IMR-90 (cell line): ENCODE measurements around the gene AHI1. TPM values are rescaled to one million over a fixed set of nuclear protein-coding genes. Genes with fewer than 3 reads are reported as not detected.

ENCODE experiments used
- ATAC-seq: fragments of 200-7000 bp; cut with Tn5 transposase; 2 replicates; pipeline ENCODE4 v1.9.1; 2020; ENCODE audit warnings: low read depth, mild to moderate bottlenecking, moderate library complexity
- BruUV-seq: library from RNA; stranded (reverse); fragments of 400-500 nt; replicated peaks from 2 replicates; lab custom pipeline; 2021; lab: Mats Ljungman, UMichigan
- CTCF ChIA-PET: fragments of 300-600 bp; formaldehyde crosslinking; extraction: SDS; loops from one replicate; lab custom pipeline; 2021; ENCODE audit warnings: antibody characterized with exemption; lab: Yijun Ruan, JAX
- POLR2A ChIA-PET: fragments of 300-600 bp; sonication (Branson Sonifier 250); formaldehyde crosslinking; loops from one replicate; lab custom pipeline; 2022; ENCODE audit warnings: antibody characterized with exemption; ENCODE audit not compliant: unreplicated experiment; lab: Charles Lee
- DNase-seq: peaks from one replicate; pipeline ENCODE4 v3.0.0; 2013
- H2AFZ ChIP-seq: replicated peaks from 2 replicates; pipeline ENCODE3; 2013; ENCODE audit warnings: low read length, mild to moderate bottlenecking; ENCODE audit not compliant: poor library complexity
- H2AK5ac ChIP-seq: 2 replicates; pipeline ENCODE4 v1.6.1; 2013; ENCODE audit warnings: low read depth, low read length, inconsistent platforms
- H2AK9ac ChIP-seq: replicated peaks from 2 replicates; pipeline ENCODE3; 2013; ENCODE audit warnings: mild to moderate bottlenecking, low read depth, low read length, moderate library complexity; ENCODE audit not compliant: poor library complexity
- H2BK120ac ChIP-seq: 2 replicates; pipeline ENCODE4 v1.6.1; 2013; ENCODE audit warnings: low read depth, low read length, inconsistent platforms
- H2BK15ac ChIP-seq: 3 replicates; pipeline ENCODE4 v1.6.1; 2013; ENCODE audit warnings: low read depth, low read length, inconsistent platforms
- H2BK20ac ChIP-seq: 2 replicates; pipeline ENCODE4 v1.6.1; 2013; ENCODE audit warnings: low read depth, mild to moderate bottlenecking, inconsistent platforms, low read length, moderate library complexity
- H2BK5ac ChIP-seq: 2 replicates; pipeline ENCODE4 v1.6.1; 2013; ENCODE audit warnings: mild to moderate bottlenecking, low read depth, low read length, inconsistent platforms; ENCODE audit not compliant: poor library complexity, severe bottlenecking
- H3K14ac ChIP-seq: replicated peaks from 2 replicates; pipeline ENCODE4 v1.6.1; 2013; ENCODE audit warnings: low read depth, low read length, inconsistent platforms
- H3K18ac ChIP-seq: 2 replicates; pipeline ENCODE4 v1.6.1; 2013; ENCODE audit warnings: low read depth, low read length, control low read depth
- H3K23ac ChIP-seq: 2 replicates; pipeline ENCODE4 v1.6.1; 2013; ENCODE audit warnings: low read depth, low read length, inconsistent platforms
- H3K27ac ChIP-seq: 2 replicates; pipeline ENCODE4 v1.5.1; 2013; ENCODE audit warnings: mild to moderate bottlenecking, control low read depth, low read length; ENCODE audit not compliant: insufficient read depth
- H3K27me3 ChIP-seq: 2 replicates; pipeline ENCODE4 v1.6.1; 2013; ENCODE audit warnings: low read length; ENCODE audit not compliant: control insufficient read depth, insufficient read depth
- H3K36me3 ChIP-seq: 2 replicates; pipeline ENCODE4 v1.6.1; 2013; ENCODE audit warnings: low read length, mixed read lengths; ENCODE audit not compliant: control insufficient read depth, insufficient read depth
- H3K4ac ChIP-seq: 2 replicates; pipeline ENCODE4 v1.6.1; 2013; ENCODE audit warnings: low read depth, low read length, inconsistent platforms
- H3K4me1 ChIP-seq: 2 replicates; pipeline ENCODE4 v1.6.1; 2013; ENCODE audit warnings: low read length, mixed read lengths; ENCODE audit not compliant: control insufficient read depth, insufficient read depth
- H3K4me2 ChIP-seq: 2 replicates; pipeline ENCODE4 v1.6.1; 2013; ENCODE audit warnings: low read depth, mild to moderate bottlenecking, control low read depth, low read length, moderate library complexity
- H3K4me3 ChIP-seq: 2 replicates; pipeline ENCODE4 v1.5.1; 2013; ENCODE audit warnings: low read depth, mild to moderate bottlenecking, control low read depth, low read length, moderate library complexity; ENCODE audit not compliant: insufficient read depth
- H3K56ac ChIP-seq: 2 replicates; pipeline ENCODE4 v1.6.1; 2013; ENCODE audit warnings: low read length, inconsistent platforms; ENCODE audit not compliant: insufficient read depth; ENCODE audit errors: extremely low read depth
- H3K79me1 ChIP-seq, 2 experiments: 2 replicates each; pipeline ENCODE4 v1.6.1; 2013; ENCODE audit warnings: low read length in 2 of 2, inconsistent platforms in 1 of 2, low read depth in 1 of 2
- H3K9ac ChIP-seq: 2 replicates; pipeline ENCODE4 v1.6.1; 2013; ENCODE audit warnings: low read depth, low read length, control low read depth
- H3K9me1 ChIP-seq: 2 replicates; pipeline ENCODE4 v1.6.1; 2013; ENCODE audit warnings: low read length, inconsistent platforms; ENCODE audit not compliant: insufficient read depth
- H3K9me3 ChIP-seq: 2 replicates; pipeline ENCODE4 v1.6.1; 2013; ENCODE audit warnings: low read length; ENCODE audit not compliant: control insufficient read depth, insufficient read depth
- H4K20me1 ChIP-seq: 2 replicates; pipeline ENCODE4 v1.6.1; 2013; ENCODE audit warnings: low read length, inconsistent platforms; ENCODE audit not compliant: insufficient read depth
- H4K5ac ChIP-seq: 2 replicates; pipeline ENCODE4 v1.6.1; 2013; ENCODE audit warnings: mild to moderate bottlenecking, low read depth, low read length, control low read depth
- H4K8ac ChIP-seq, 2 experiments: 2 replicates each; pipeline ENCODE4 v1.6.1; 2013; ENCODE audit warnings: low read depth in 2 of 2, low read length in 2 of 2, control low read depth in 1 of 2, inconsistent platforms in 1 of 2
- H4K91ac ChIP-seq: 2 replicates; pipeline ENCODE4 v1.6.1; 2013; ENCODE audit warnings: low read depth, low read length, inconsistent platforms; ENCODE audit not compliant: insufficient read depth
- CHD1 ChIP-seq: IDR thresholded peaks from 2 replicates; pipeline ENCODE4 v1.6.1; 2012; ENCODE audit warnings: low read depth, low read length, improper control_type of control experiment
- CTCF ChIP-seq: conservative IDR thresholded peaks from 2 replicates; pipeline ENCODE4 v1.5.1; 2012; ENCODE audit warnings: mild to moderate bottlenecking, low read depth, low read length, improper control_type of control experiment
- MAFK ChIP-seq: IDR thresholded peaks from 2 replicates; pipeline ENCODE4 v1.6.1; 2012; ENCODE audit warnings: low read depth, low read length, improper control_type of control experiment
- MAZ ChIP-seq: IDR thresholded peaks from 2 replicates; pipeline ENCODE4 v1.6.1; 2012; ENCODE audit warnings: low read depth, mild to moderate bottlenecking, low read length, improper control_type of control experiment, moderate library complexity, borderline replicate concordance
- MXI1 ChIP-seq: IDR thresholded peaks from 2 replicates; pipeline ENCODE4 v1.6.1; 2012; ENCODE audit warnings: low read depth, mild to moderate bottlenecking, low read length, moderate library complexity, borderline replicate concordance
- RAD21 ChIP-seq: IDR thresholded peaks from 2 replicates; pipeline ENCODE4 v1.6.1; 2012; ENCODE audit warnings: low read length, improper control_type of control experiment
- RFX5 ChIP-seq: IDR thresholded peaks from 2 replicates; pipeline ENCODE4 v1.8.0; 2012; ENCODE audit warnings: low read depth, mild to moderate bottlenecking, low read length, moderate library complexity
- SMC3 ChIP-seq: fragments of 150-350 bp; IDR thresholded peaks from 2 replicates; pipeline ENCODE4 v1.6.1; 2016; ENCODE audit warnings: low read depth, mild to moderate bottlenecking, antibody characterized with exemption, low read length, moderate library complexity
- WGBS, 2 experiments: methylation state at CpG; one replicate each; pipeline versions ENCODE4 v1.1.5 to v1.1.7; 2013; ENCODE audit warnings: missing lambda C conversion rate in 2 of 2; ENCODE audit not compliant: insufficient read length in 1 of 2; ENCODE audit errors: extremely low coverage in 2 of 2; 5-methylcytosine and 5-hydroxymethylcytosine counted together
- dilution Hi-C: fragments of 300-500 bp; cut with HindIII; formaldehyde crosslinking; loops from one replicate; pipeline ENCODE4 v1.14.3; 2018; ENCODE audit warnings: low sequenced_read_pairs; ENCODE audit not compliant: unreplicated experiment
- in situ Hi-C: fragments of 300-500 bp; cut with MboI; formaldehyde crosslinking; loops from 3 replicates; pipeline ENCODE4 v1.14.3; 2019; ENCODE audit warnings: low sequenced_read_pairs, inconsistent platforms, mixed read lengths
- intact Hi-C: fragments of 100-400 bp; cut with micrococcal nuclease; formaldehyde crosslinking; loops from 2 replicates; pipeline ENCODE4 v1.10.0; 2022
- polyA plus RNA-seq, 3 experiments: library from polyadenylated mRNA; depleted of rRNA; stranded (reverse); fragments of >200 nt; gene quantifications; 2 replicates each; pipeline ENCODE4 v1.2.3, GENCODE V29; 2012; ENCODE audit warnings: low replicate concordance in 1 of 3
- total RNA-seq: library from RNA; depleted of rRNA; stranded (reverse); fragments of >200 nt; gene quantifications from 2 replicates; pipeline ENCODE4 v1.2.3, GENCODE V29; 2012

The AHI1 gene
- total and polyA plus RNA-seq, 2 of the 4 experiments (the other 2 are of a cell fraction), result 9.5 to 19.4 TPM

DNA sequence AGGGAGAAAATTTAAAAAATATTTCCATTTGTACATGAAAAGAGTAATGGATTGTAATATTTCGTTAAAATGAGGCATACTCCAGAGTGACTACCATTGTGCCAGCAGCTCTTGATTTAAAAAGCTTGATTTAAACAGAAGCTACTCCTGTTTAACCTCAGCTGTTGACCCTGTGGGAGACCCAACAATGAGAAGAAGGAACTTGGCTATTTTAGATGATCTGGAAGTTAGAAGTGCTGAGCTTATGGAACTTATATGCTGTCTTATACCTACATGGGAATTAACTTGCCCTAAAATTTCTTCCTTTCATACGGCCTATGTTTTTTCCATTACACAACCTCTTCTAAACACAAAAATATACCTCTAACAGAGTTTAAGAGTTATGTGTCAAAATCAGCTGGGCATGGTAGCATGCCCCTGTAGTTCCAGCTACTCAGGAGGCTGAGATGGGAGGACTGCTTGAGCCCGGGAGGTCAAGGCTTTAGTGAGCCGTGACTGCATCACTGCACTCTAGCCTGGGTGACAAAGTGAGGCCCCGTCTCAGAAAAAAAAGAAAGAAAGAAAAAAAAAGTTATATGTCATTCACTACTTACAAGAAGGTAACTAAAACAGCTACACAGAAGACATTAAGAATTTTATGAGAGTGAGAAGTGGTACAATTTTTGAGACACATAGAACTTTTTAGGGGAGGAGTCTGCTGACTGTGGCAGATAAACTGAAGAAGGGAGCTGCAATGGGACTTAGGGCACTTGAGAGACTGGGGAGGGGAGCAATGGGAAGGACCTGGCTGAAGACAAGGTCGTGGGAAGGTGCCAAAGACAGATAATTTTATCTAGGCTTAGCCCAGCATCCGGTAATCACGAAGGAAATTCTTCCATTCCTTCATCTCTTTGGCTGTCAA is 176.6 kb downstream of the AHI1 start (continued):
- no peak for TF ChIP-seq MAFK

DNA sequence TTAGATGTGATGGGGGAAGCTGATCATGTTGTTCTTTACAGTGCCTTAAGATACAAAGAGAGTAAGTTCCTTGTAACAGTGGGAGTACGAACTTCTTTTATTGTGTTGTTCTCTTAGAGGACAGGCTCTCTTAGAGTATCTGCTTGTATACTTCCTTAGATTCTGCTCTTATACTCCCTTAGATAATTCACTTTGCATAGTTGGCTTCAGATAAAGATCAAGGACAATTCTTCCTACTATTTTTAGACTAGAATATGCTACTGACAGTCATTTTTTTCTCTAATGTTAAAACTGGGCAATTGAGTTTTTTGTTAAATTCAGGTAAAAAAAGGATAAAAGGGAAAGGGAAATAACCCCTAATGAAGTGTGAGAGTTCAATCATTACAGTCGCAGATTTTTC is 177.7 kb downstream of the AHI1 start:
- BruUV-seq, result no TSS peak
- H2AFZ ChIP-seq, result no peak overlapping the region
- in situ Hi-C loops (no loop called here), dilution Hi-C loops (no loop called here), intact Hi-C loops (no loop called here)
- H3K9me3 ChIP-seq, result no peaks in the 10 kb centered on the region
- H3K9me1 ChIP-seq, result no peaks in the 10 kb centered on the region; the same call in 1 of the 2 replicates
- no peak overlapping the region for H3K4me3 ChIP-seq
- H3K27me3 ChIP-seq, result no peaks in the 10 kb centered on the region
- H3K23ac ChIP-seq, result no peak overlapping the region
- no peak overlapping the region for H3K9ac ChIP-seq
- peaks cover 3% of the 10 kb centered on the region; the same call in 1 of the 2 replicates for H3K36me3 ChIP-seq
- H3K18ac ChIP-seq, result no peak overlapping the region
- no peak overlapping the region for H3K27ac ChIP-seq
- H2BK15ac ChIP-seq, result no peak overlapping the region
- no peak overlapping the region for H2AK5ac ChIP-seq
- no peak overlapping the region for H4K91ac ChIP-seq
- CTCF ChIA-PET, result no interaction called here
- H2AK9ac ChIP-seq, result no peak overlapping the region
- WGBS, 2 experiments, result no CpG with 5 or more reads among the region's 2 CpGs
- no peak for DNase-seq
- no peak overlapping the region for H3K4ac ChIP-seq
- H3K14ac ChIP-seq, result no peak overlapping the region
- no peak overlapping the region for H2BK5ac ChIP-seq
- H4K8ac ChIP-seq, result no peak overlapping the region
- no peak overlapping the region for H2BK20ac ChIP-seq
- ATAC-seq, result no peak
- no peaks in the 10 kb centered on the region for H3K79me1 ChIP-seq
- H3K4me1 ChIP-seq, result no peaks in the 10 kb centered on the region
- H3K56ac ChIP-seq, result no peak overlapping the region
- no peak overlapping the region for H3K4me2 ChIP-seq
- POLR2A ChIA-PET, result no interaction called here
- no peak overlapping the region for H4K5ac ChIP-seq
- TF ChIP-seq CHD1, result no peak
- no peak for TF ChIP-seq RAD21
- no peak for TF ChIP-seq SMC3
- TF ChIP-seq CTCF, result no peak
- no peak for TF ChIP-seq MXI1
- no peak for TF ChIP-seq RFX5
- no peak for TF ChIP-seq MAZ
- no peak for TF ChIP-seq MAFK
- no peak overlapping the region for H2BK120ac ChIP-seq
- H4K20me1 ChIP-seq, result no peaks in the 10 kb centered on the region
